ENCODE data around the gene EIF1AD.

DNA sequence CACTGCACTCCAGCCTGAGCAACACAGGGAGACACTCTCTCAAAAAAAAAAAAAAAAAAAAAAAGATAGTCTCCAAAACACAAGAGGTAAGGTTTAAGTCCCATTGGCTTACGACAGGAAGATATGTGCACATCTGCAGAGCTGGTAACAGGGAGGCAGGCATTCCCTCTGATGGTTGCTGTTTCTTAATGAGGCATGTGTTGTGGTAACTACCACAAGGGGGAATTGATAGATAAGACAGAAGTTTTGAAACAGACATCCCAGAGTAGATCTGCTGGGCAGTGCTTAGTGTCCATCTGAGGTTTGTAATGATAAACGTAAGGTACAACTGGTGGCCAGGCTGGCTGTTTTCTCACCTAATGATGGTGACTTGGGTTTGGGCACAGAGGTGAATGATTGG, 4.7 kb downstream of the EIF1AD start:
- TF ChIP-seq POLR2A (IDR thresholded peaks at IDR 0.05) (no peak), CTCF (IDR thresholded peaks at IDR 0.05) (no peak)
